Liver (tissue), 9 donors: ENCODE data around the gene DNAH17. TPM values are rescaled to one million over a fixed set of nuclear protein-coding genes. Genes with fewer than 3 reads are reported as not detected.

Experiments
- DNase-seq: peaks from one replicate; pipeline ENCODE4 v3.0.0-alpha.2; 2017; ENCODE audit warnings: low spot score
- H3K27ac ChIP-seq, 2 donors: one replicate each; pipeline ENCODE4 v1.7.0; 2013; ENCODE audit warnings: inconsistent platforms in 2 of 2, low read length in 2 of 2, control low read depth in 1 of 2, low read depth in 1 of 2, mild to moderate bottlenecking in 1 of 2
- H3K27me3 ChIP-seq, 4 donors: one replicate each; pipeline versions ENCODE4 v1.6.1 to v1.7.0; 2013; ENCODE audit warnings: low read length in 3 of 4, inconsistent platforms in 1 of 4, mild to moderate bottlenecking in 1 of 4, moderate library complexity in 1 of 4; ENCODE audit not compliant: control insufficient read depth in 4 of 4, insufficient read depth in 4 of 4
- H3K36me3 ChIP-seq, 4 donors: one replicate each; pipeline versions ENCODE4 v1.6.1 to v1.7.0; 2013; ENCODE audit warnings: low read length in 3 of 4, mild to moderate bottlenecking in 3 of 4, low read depth in 1 of 4, moderate library complexity in 1 of 4; ENCODE audit not compliant: control insufficient read depth in 4 of 4, insufficient read depth in 3 of 4
- H3K4me1 ChIP-seq, 4 donors: one replicate each; pipeline versions ENCODE4 v1.6.1 to v1.7.0; 2013; ENCODE audit warnings: low read length in 3 of 4, mild to moderate bottlenecking in 3 of 4, moderate library complexity in 1 of 4; ENCODE audit not compliant: control insufficient read depth in 4 of 4, insufficient read depth in 4 of 4
- H3K4me3 ChIP-seq, 3 donors: one replicate each; pipeline versions ENCODE4 v1.6.1 to v1.7.0; 2013; ENCODE audit warnings: low read length in 3 of 3, control low read depth in 1 of 3, low read depth in 1 of 3, mild to moderate bottlenecking in 1 of 3
- H3K9ac ChIP-seq, 2 donors: one replicate each; pipeline ENCODE4 v1.7.0; 2013; ENCODE audit warnings: low read length in 2 of 2, mild to moderate bottlenecking in 2 of 2, moderate library complexity in 2 of 2, control low read depth in 1 of 2, low read depth in 1 of 2
- H3K9me3 ChIP-seq, 4 donors: one replicate each; pipeline versions ENCODE4 v1.6.1 to v1.7.0; 2013; ENCODE audit warnings: low read length in 3 of 4; ENCODE audit not compliant: control insufficient read depth in 4 of 4
- ATF3 ChIP-seq: IDR thresholded peaks from 2 replicates; pipeline ENCODE4 v1.6.1; 2016; ENCODE audit warnings: antibody characterized with exemption
- CTCF ChIP-seq: fragments of 150-350 bp; IDR thresholded peaks from 2 replicates; pipeline ENCODE4 v1.5.1; 2017; ENCODE audit warnings: improper control_type of control experiment, low read depth, low read length; ENCODE audit not compliant: missing input control
- EGR1 ChIP-seq, 2 donors: IDR thresholded peaks; 2 replicates each; pipeline ENCODE4 v1.6.1; 2016 to 2018; ENCODE audit warnings: antibody characterized with exemption in 2 of 2, low read depth in 2 of 2
- GABPA ChIP-seq, 2 donors: IDR thresholded peaks in 1 of 2; conservative IDR thresholded peaks in 1 of 2; 2 replicates each; pipeline ENCODE4 v1.6.1; 2016; ENCODE audit warnings: antibody characterized with exemption in 2 of 2, mild to moderate bottlenecking in 1 of 2, moderate library complexity in 1 of 2
- HNF4G ChIP-seq: IDR thresholded peaks from 2 replicates; pipeline ENCODE4 v1.6.1; 2016; ENCODE audit warnings: antibody characterized with exemption
- JUND ChIP-seq, 2 donors: IDR thresholded peaks; 2 replicates each; pipeline ENCODE4 v1.6.1; 2016; ENCODE audit warnings: antibody characterized with exemption in 2 of 2
- MAX ChIP-seq: IDR thresholded peaks from 2 replicates; pipeline ENCODE4 v1.6.1; 2016; ENCODE audit warnings: antibody characterized with exemption
- NR2F2 ChIP-seq: IDR thresholded peaks from 2 replicates; pipeline ENCODE4 v1.6.1; 2016; ENCODE audit warnings: antibody characterized with exemption
- RAD21 ChIP-seq, 2 donors: IDR thresholded peaks; 2 replicates each; pipeline ENCODE4 v1.6.1; 2016; ENCODE audit warnings: antibody characterized with exemption in 2 of 2, mild to moderate bottlenecking in 2 of 2
- REST ChIP-seq: IDR thresholded peaks from 2 replicates; pipeline ENCODE4 v1.6.1; 2016; ENCODE audit warnings: antibody characterized with exemption, mild to moderate bottlenecking
- SP1 ChIP-seq: IDR thresholded peaks from 2 replicates; pipeline ENCODE4 v1.6.1; 2018; ENCODE audit warnings: antibody characterized with exemption, mild to moderate bottlenecking
- TAF1 ChIP-seq: conservative IDR thresholded peaks from 2 replicates; pipeline ENCODE4 v1.6.1; 2016; ENCODE audit warnings: antibody characterized with exemption, mild to moderate bottlenecking
- YY1 ChIP-seq: IDR thresholded peaks from 2 replicates; pipeline ENCODE4 v1.6.1; 2016; ENCODE audit warnings: antibody characterized with exemption, mild to moderate bottlenecking
- ZBTB33 ChIP-seq: IDR thresholded peaks from 2 replicates; pipeline ENCODE4 v1.6.1; 2016; ENCODE audit warnings: antibody characterized with exemption
- WGBS: extraction: QIAGEN DNeasy Blood & Tissue Kit; methylation state at CpG from one replicate; pipeline ENCODE4 v1.1.7; 2013; 5-methylcytosine and 5-hydroxymethylcytosine counted together
- polyA plus RNA-seq, 2 donors: library from polyadenylated mRNA; stranded (reverse) in 1 of 2; unstranded in 1 of 2; fragments of 200-250 nt in 1 of 2; fragments of >200 nt in 1 of 2; fragmentation: Nextera tagmentation in 1 of 2; extraction: Ambion mirVana in 1 of 2; gene quantifications; one replicate each; pipeline versions ENCODE4 v1.2.1 to v1.2.3, GENCODE V29; 2013 to 2015
- total RNA-seq, 2 donors: library from RNA; depleted of rRNA; stranded (reverse); fragments of >200 nt; gene quantifications; one replicate each; pipeline ENCODE4 v1.2.3, GENCODE V29; 2014
- donor health status: healthy.
- donor health status: healthy.
- donor health status: healthy.
- donor health status: healthy.
- donor health status: healthy.

The DNAH17 gene
- total and polyA plus RNA-seq, 4 donors, result 0.09 to 0.79 TPM; not detected in 2

GRCh38 chr17:78534492-78535272, 42.5 kb downstream of the DNAH17 start:
- no peaks in the 10 kb centered on the region for H3K4me1 ChIP-seq
- TF ChIP-seq SP1 (no peak), MAX (no peak), NR2F2 (no peak), RAD21 (IDR thresholded peaks at IDR 0.05) (no peak), HNF4G (no peak), ATF3 (no peak), ZBTB33 (no peak), TAF1 (no peak), YY1 (no peak), CTCF (no peak), EGR1 (IDR thresholded peaks at IDR 0.05; ENCODE audit: low read depth in 2 of 2) (no peak), REST (no peak), JUND (IDR thresholded peaks at IDR 0.05) (no peak), GABPA (IDR thresholded peaks at IDR 0.05 in 1 of 2, conservative IDR thresholded peaks at IDR 0.05 in 1 of 2) (no peak)
- H3K9ac ChIP-seq, result no peak overlapping the region
- no peaks in the 10 kb centered on the region for H3K9me3 ChIP-seq
- DNase-seq, result no peak
- H3K27me3 ChIP-seq, result no peaks in the 10 kb centered on the region
- H3K4me3 ChIP-seq, result no peak overlapping the region
- no peak overlapping the region for H3K27ac ChIP-seq
- 72% methylated on average over 6 of the region's 6 CpGs for WGBS
- H3K36me3 ChIP-seq, result no peaks in the 10 kb centered on the region
